Erythroblast (primary cell): ENCODE data around the gene SOCS6.

Source experiments
- GATA1 ChIP-seq: IDR thresholded peaks from 2 replicates; pipeline ENCODE4 v1.6.1; 2011; ENCODE audit warnings: low read depth, mild to moderate bottlenecking, control low read depth, low read length, moderate library complexity
- POLR2A ChIP-seq: IDR thresholded peaks from 2 replicates; pipeline ENCODE4 v1.6.1; 2011; ENCODE audit warnings: mild to moderate bottlenecking, low read length

- TF ChIP-seq POLR2A: no peak
- no peak for TF ChIP-seq GATA1
Observed at GRCh38 chr18:70370762-70371733, 82.2 kb downstream of the SOCS6 start.
